ENCODE data around the gene CBL. TPM values are rescaled to one million over a fixed set of nuclear protein-coding genes. Genes with fewer than 3 reads are reported as not detected.
"Not testable (repeated sequence)": the region's sequence is repeated elsewhere in the genome, so short reads cannot be mapped to it uniquely, and the experiment has no call there.

CBL gene
- total RNA-seq, 2 experiments from 2014 or later, result 40.0 to 49.2 TPM

DNA sequence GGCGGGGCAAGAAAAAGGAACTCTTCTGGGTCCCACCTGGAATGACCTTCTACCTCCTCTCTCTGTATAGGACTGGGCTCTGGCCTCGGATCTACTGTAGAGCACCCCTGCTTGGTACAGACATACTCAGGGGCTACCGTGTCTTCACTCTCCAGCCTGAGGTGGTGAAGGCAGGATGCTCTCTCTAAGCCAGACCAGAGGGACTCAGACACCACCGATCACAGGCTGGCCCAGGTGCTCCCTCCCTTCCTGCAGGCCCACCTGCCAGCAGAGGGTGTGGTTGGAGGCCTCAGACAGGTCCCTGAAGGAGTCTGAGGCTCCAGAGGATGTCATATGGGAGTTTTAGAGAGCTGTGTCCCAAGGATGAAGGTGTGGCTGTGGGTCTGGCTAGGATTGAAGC lies 16.7 kb upstream of the CBL start:
- Mint-ChIP-seq H3K27ac (no peak overlapping the region), H3K9me3 (ENCODE audit: low read depth) (no peaks in the 10 kb centered on the region), H3K27me3 (no peaks in the 10 kb centered on the region), H3K4me3 (no peak overlapping the region), H3K36me3 (no peaks in the 10 kb centered on the region), H3K4me1 (no peaks in the 10 kb centered on the region)
- DNase-seq (no peak), ATAC-seq (no peak)
- CTCF ChIA-PET, result interaction anchor here (0.5 to 1.6 kb wide), 4 partner anchors 20 to 149 kb away, joined by 3 to 5 read pairs (median 4); no protein-coding TSS in a partner anchor

DNA sequence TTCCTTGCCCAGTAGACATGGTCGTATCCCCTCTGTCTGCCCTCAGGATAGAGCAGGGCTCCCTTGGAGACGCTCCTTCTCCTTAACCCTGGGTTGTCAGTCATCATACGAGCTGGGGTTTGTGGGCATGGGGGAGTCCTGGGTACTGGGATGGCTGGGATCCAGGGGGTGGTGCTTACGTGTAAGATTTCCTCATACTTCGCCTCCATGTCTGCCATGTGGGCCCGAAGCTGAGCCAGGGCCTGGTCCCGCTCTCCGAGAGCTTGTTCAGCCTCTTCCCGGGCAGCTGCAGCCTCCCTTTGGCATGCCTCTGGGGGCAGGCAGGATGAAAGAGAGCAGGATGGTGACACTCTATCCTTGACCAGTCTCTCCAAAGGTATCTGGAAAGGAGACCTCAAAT lies 15.6 kb upstream of the CBL start:
- Mint-ChIP-seq H3K27ac (no peak overlapping the region), H3K27me3 (no peaks in the 10 kb centered on the region), H3K9me3 (ENCODE audit: low read depth) (no peaks in the 10 kb centered on the region), H3K4me1 (no peaks in the 10 kb centered on the region), H3K4me3 (no peak overlapping the region), H3K36me3 (no peaks in the 10 kb centered on the region)
- ATAC-seq (no peak), DNase-seq (no peak)
- CTCF ChIA-PET, result interaction anchor here (1.0 to 1.3 kb wide), 2 partner anchors 94 to 148 kb away, joined by 3 to 4 read pairs; no protein-coding TSS in a partner anchor

DNA sequence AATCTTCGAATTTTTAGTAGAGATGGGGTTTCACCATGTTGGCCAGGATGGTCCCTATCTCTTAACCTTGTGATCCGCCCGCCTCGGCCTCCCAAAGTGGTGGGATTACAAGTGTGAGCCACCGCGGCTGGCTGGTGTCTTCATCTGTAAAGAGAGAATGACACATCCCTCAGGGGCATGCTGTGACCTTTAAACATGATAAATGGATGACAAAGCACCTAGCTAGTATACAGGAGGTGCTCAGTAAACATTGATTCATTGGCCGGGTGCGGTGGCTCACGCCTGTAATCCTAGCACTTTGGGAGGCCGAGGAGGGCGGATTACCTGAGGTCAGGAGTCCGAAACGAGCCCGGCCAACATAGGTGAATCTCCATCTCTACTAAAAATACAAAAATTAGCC lies 14.9 kb upstream of the CBL start:
- H3K27me3 Mint-ChIP-seq; H3K27ac Mint-ChIP-seq; DNase-seq; H3K9me3 Mint-ChIP-seq (ENCODE audit: low read depth); ATAC-seq; H3K36me3 Mint-ChIP-seq; H3K4me1 Mint-ChIP-seq; H3K4me3 Mint-ChIP-seq: not testable (repeated sequence)
- CTCF ChIA-PET, result interaction anchor here (1.0 to 1.2 kb wide), 2 partner anchors 124 to 147 kb away, joined by 3 read pairs; partner anchors contain the start of gene VPS11

DNA sequence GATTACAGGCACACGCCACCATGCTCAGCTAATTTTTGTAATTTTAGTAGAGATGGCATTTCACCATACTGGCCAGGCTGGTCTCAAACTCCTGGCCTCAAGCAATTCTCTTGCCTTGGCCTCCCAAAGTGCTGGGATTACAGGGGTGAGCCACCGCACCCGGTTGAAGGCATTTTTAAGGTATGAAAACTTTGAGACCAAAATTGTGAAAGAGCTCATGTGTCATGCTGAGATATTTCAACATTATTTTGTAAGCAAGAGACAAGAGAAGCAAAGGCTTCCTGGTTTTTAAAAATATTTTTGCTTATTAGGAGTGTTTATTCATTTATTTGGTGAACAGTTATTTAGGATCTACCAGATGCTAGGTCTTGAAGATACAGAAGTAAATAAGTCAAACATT lies 14.0 kb upstream of the CBL start:
- CTCF ChIA-PET, result interaction anchor here (1.2 to 2.2 kb wide), 2 partner anchors 14 to 125 kb away, joined by 3 to 6 read pairs; partner anchors contain the start of genes CBL and VPS11
- Mint-ChIP-seq H3K36me3 (no peaks in the 10 kb centered on the region), H3K27ac (no peak overlapping the region), H3K9me3 (ENCODE audit: low read depth) (no peaks in the 10 kb centered on the region), H3K4me1 (peaks cover 4% of the 10 kb centered on the region), H3K27me3 (no peaks in the 10 kb centered on the region), H3K4me3 (no peak overlapping the region)
- ATAC-seq (no peak), DNase-seq (no peak)

DNA sequence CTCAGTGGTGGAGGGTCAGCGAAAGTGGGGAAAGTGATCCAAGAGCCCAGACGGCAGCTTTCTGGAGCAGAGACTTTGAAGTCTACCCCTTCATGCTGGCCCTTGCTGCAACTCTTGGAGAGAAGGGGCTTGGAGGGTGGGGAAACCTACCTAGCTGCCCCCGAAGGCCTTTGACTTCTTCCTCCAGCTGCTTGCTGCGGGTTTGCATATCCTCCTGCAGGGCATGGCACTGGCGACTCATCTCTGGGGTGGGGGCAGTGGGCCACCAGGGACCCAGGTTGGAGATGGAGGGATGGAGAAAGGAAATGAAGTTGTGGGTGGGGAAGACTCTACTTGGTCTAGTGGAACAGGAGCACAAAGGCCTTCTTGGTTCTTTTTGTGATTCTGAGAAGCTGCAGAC lies 13.1 kb upstream of the CBL start:
- H3K4me1 Mint-ChIP-seq, result peaks cover 4% of the 10 kb centered on the region
- no peaks in the 10 kb centered on the region for H3K27me3 Mint-ChIP-seq
- no peak overlapping the region for H3K27ac Mint-ChIP-seq
- no peak overlapping the region for H3K4me3 Mint-ChIP-seq
- ATAC-seq, result no peak
- H3K9me3 Mint-ChIP-seq (ENCODE audit: low read depth), result no peaks in the 10 kb centered on the region
- no peak for DNase-seq
- H3K36me3 Mint-ChIP-seq, result no peaks in the 10 kb centered on the region
- CTCF ChIA-PET, result interaction anchor here (2.2 kb wide), 1 partner anchor 13 kb away, joined by 6 read pairs; the partner anchor contains the start of gene CBL

DNA sequence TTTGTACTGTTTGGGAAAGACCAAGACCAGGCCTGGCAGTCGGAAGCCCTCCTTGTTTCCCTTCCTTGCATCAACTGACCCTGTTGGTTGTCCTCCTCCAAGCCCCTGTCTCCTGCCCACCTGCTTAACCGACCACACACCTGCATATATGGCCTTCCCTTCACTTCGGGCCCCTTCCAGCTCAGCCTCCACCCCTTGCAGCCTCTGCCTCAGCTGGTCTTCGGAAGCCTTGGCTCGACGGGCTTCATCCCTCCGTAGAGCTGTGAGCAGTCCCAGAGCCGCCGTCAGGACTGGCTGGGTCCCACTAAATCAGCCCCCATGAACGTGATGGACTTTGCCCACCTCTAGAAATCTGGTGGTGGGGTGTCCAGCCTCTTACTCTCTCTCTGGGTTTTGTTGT lies 12.5 kb upstream of the CBL start:
- Mint-ChIP-seq H3K36me3 (no peaks in the 10 kb centered on the region), H3K4me3 (no peak overlapping the region), H3K4me1 (peaks cover 4% of the 10 kb centered on the region), H3K9me3 (ENCODE audit: low read depth) (no peaks in the 10 kb centered on the region), H3K27me3 (no peaks in the 10 kb centered on the region), H3K27ac (peak overlapping the region; percentile 17)
- DNase-seq (no peak), ATAC-seq (no peak)
- CTCF ChIA-PET, result interaction anchor here (0.7 to 2.2 kb wide), 2 partner anchors 12 kb away, joined by 3 to 6 read pairs; partner anchors contain the start of gene CBL

DNA sequence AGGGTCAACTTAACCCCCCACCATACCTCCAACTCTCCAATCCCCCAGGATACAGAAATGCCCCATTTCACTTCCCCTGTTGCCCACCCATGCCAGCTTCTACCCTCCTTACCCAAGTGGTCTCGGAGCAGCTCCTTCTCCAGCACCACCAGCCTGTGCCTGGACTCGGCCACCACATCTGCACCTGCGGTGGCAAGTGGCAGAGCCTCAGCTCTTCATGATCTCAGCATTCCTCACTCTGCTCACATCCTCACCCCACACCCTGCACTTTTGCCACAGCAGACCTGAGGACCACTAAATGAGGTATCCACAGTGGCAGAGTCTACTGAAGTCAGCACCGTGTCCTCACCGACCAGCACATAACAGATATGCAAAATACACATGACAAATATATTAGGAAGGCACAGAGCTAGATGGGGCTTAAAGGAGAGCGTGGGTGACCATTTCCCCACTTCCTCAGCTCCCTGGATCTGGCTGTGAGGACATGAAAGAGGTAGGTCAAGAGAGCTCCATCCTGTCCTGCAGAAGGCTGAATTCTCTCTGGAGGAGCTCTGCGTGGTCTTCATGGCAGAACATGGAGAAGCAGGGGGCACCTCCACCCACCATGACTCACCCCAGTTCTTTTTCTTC lies 11.2 kb upstream of the CBL start:
- DNase-seq (no peak), ATAC-seq (no peak)
- no peaks in the 10 kb centered on the region for H3K36me3 Mint-ChIP-seq
- H3K9me3 Mint-ChIP-seq (ENCODE audit: low read depth), result no peaks in the 10 kb centered on the region
- CTCF ChIA-PET, result interaction anchor here (0.5 to 4.6 kb wide), 12 partner anchors 11 to 265 kb away, joined by 3 to 40 read pairs (median 3); partner anchors contain the start of genes CBL, HINFP and NLRX1
- H3K4me1 Mint-ChIP-seq, result peaks cover 4% of the 10 kb centered on the region
- H3K27ac Mint-ChIP-seq, result no peak overlapping the region
- H3K4me3 Mint-ChIP-seq, result no peak overlapping the region
- H3K27me3 Mint-ChIP-seq, result no peaks in the 10 kb centered on the region

DNA sequence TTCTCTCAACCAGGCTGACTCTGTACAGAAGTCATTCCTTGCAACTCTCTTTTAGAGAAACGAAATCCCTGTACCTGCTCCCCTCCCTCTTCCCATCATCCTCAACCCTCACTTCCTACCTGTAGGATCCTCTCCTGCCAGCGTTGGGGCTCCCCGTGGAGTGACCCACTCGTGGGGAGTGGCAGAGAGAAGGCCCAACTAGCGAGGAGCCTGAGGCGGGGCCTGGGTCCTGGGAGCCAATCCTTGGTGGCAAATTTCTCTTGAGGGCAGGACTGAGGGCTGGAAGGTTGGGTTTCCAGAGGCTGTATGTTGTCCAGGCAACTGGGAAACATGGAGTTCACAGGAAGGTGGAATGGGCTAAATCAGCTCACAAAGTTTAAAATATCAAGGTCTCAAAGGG lies 10.5 kb upstream of the CBL start:
- H3K4me3 Mint-ChIP-seq, result no peak overlapping the region
- ATAC-seq, result no peak
- peaks cover 4% of the 10 kb centered on the region for H3K4me1 Mint-ChIP-seq
- CTCF ChIA-PET, result interaction anchor here (0.6 to 4.6 kb wide), 26 partner anchors 11 to 266 kb away, joined by 3 to 40 read pairs (median 3); partner anchors contain the start of genes CBL, HINFP, NLRX1 and VPS11
- no peak overlapping the region for H3K27ac Mint-ChIP-seq
- no peaks in the 10 kb centered on the region for H3K9me3 Mint-ChIP-seq (ENCODE audit: low read depth)
- no peaks in the 10 kb centered on the region for H3K27me3 Mint-ChIP-seq
- no peak for DNase-seq
- no peaks in the 10 kb centered on the region for H3K36me3 Mint-ChIP-seq

DNA sequence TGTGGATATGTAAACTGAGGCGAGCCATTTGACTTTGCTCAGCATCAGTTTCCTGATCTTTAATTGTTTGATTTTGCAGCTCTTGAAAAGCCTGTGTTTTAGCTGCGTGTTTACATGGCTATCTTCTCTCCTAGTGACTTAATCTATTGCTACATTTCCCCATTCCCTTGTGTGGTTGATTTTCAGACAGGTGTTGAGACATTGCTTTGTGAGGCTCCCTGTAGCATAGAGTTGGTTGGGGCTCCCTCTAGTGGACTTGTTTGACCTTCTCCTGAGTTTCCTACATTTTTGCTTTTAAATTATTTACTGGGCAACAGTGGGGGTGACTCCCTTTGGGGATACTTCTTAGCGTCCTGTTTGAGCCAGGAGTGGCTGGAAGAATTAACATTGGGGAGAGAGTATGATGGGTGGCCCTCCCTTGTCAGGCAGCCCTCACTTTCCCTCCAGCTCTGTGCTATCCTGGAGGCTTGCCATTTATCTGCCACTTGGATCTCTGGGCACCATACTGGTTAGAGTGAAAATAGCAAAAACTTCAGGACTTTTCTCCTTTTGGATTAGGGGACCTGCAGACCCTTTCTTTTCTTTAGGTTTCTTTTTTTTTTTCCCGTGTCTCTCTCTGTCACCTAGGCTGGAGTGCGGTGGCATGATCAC lies 9.2 kb upstream of the CBL start:
- no peak overlapping the region for H3K4me3 Mint-ChIP-seq
- no peak overlapping the region for H3K27ac Mint-ChIP-seq
- peak; percentile 97 for ATAC-seq
- peaks cover 4% of the 10 kb centered on the region for H3K4me1 Mint-ChIP-seq
- no peaks in the 10 kb centered on the region for H3K9me3 Mint-ChIP-seq (ENCODE audit: low read depth)
- CTCF ChIA-PET, result interaction anchor here (0.8 to 4.6 kb wide), 39 partner anchors 9 to 163 kb away, joined by 3 to 40 read pairs (median 4); partner anchors contain the start of genes ABCG4, C2CD2L, CBL and DPAGT1
- DNase-seq, result peak; percentile 76
- H3K36me3 Mint-ChIP-seq, result no peaks in the 10 kb centered on the region
- no peaks in the 10 kb centered on the region for H3K27me3 Mint-ChIP-seq

DNA sequence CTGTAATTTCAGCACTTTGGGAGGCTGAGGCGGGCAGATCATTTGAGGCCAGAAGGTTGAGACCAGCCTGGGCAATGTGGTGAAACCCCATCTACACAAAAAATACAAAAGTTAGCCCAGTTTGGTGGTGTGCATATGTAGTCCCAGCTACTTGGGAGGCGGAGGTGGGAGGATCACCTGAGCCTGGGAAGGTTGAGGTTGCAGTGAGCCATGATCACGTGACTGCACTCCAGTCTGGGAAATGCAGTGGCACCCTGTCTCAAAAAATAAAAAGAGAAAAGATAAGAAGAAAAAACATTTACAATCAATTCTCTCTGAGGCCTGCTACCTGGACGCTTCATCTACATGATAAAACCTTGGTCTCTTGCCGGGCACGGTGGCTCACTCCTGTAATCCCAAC lies 7.2 kb upstream of the CBL start:
- CTCF ChIA-PET, result interaction anchor here (0.8 to 1.6 kb wide), 3 partner anchors 11 to 125 kb away, joined by 3 to 5 read pairs (median 3); no protein-coding TSS in a partner anchor

DNA sequence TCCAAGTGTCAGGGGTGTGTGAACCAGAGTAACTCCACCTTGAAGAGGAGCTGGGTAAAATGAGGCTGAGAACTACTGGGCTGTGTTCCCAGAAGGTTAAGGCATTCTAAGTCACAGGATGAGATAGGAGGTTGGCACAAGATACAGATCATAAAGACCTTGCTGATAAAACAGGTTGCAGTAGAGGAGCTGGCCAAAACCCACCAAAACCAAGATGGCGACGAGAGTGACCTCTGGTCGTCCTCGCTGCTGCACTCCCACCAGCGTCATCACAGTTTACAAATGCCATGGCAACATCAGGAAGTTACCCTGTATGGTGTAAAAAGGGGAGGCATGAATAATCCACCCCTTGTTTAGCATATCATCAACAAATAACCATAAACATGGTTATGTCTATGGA lies 4.9 kb upstream of the CBL start:
- H3K9me3 Mint-ChIP-seq (ENCODE audit: low read depth); H3K4me3 Mint-ChIP-seq; H3K36me3 Mint-ChIP-seq; H3K27ac Mint-ChIP-seq; DNase-seq; ATAC-seq; H3K27me3 Mint-ChIP-seq: not testable (repeated sequence)
- CTCF ChIA-PET, result interaction anchor here (1.3 to 1.5 kb wide), 3 partner anchors 81 to 138 kb away, joined by 3 to 5 read pairs (median 3); no protein-coding TSS in a partner anchor
- H3K4me1 Mint-ChIP-seq, result peaks cover 15% of the 10 kb centered on the region

More for the DNA sequence above, 7.2 kb upstream of the CBL start:
- no peaks in the 10 kb centered on the region for H3K36me3 Mint-ChIP-seq
- no peak overlapping the region for H3K4me3 Mint-ChIP-seq
- no peak overlapping the region for H3K27ac Mint-ChIP-seq
- ATAC-seq (no peak), DNase-seq (no peak)
- H3K27me3 Mint-ChIP-seq, result no peaks in the 10 kb centered on the region
- H3K9me3 Mint-ChIP-seq (ENCODE audit: low read depth), result no peaks in the 10 kb centered on the region
- H3K4me1 Mint-ChIP-seq, result peaks cover 5% of the 10 kb centered on the region

DNA sequence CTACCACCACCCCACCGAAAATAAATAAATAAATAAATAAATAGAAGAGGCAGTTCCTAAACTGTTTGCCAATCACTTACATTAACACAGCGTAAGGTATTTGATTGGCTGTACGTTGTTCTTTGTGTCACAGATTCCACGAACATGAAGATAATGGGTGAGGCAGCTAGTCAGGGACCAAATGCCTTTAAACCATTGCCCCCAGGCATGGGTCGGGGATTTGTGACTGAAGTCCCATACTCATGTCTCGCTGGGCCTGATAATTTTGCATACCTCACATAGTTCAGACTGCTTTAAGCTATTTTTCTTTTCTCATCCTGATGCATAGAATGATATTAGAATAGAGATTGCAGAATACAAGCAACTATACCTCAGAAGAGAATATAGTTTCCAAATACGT lies 3.6 kb upstream of the CBL start:
- Mint-ChIP-seq H3K4me1 (peaks cover 17% of the 10 kb centered on the region), H3K9me3 (ENCODE audit: low read depth) (no peaks in the 10 kb centered on the region), H3K4me3 (no peak overlapping the region), H3K36me3 (peaks cover 3% of the 10 kb centered on the region), H3K27me3 (no peaks in the 10 kb centered on the region), H3K27ac (no peak overlapping the region)
- DNase-seq (no peak), ATAC-seq (no peak)
- CTCF ChIA-PET, result interaction anchor here (0.8 to 5.6 kb wide), 6 partner anchors 24 to 273 kb away, joined by 3 to 85 read pairs (median 3); partner anchors contain the start of gene NLRX1

DNA sequence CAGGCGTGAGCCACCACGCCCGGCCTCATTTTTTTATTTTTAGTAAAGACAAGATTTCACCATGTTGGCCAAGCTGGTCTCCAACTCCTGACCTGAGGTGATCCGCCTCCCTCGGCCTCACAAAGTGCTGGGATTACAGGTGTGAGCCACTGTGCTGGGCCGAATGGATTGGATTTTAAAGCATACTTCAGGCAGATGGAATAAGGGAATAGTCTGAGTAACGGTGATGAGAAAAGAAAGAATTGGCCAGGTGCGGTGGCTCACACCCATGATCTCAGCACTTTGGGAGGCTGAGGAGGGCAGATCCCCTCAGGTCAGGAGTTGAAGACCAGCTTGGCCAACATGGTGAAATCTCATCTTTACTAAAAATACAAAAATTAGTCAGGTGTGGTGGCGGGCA lies 2.1 kb upstream of the CBL start:
- no peak for DNase-seq
- no peaks in the 10 kb centered on the region for H3K9me3 Mint-ChIP-seq (ENCODE audit: low read depth)
- CTCF ChIA-PET, result interaction anchor here (1.0 to 5.6 kb wide), 9 partner anchors 17 to 147 kb away, joined by 3 to 85 read pairs (median 12); partner anchors contain the start of genes HYOU1 and NLRX1
- H3K4me1 Mint-ChIP-seq, result peaks cover 24% of the 10 kb centered on the region
- peaks cover 3% of the 10 kb centered on the region for H3K36me3 Mint-ChIP-seq
- no peaks in the 10 kb centered on the region for H3K27me3 Mint-ChIP-seq
- H3K4me3 Mint-ChIP-seq, result no peak overlapping the region
- no peak overlapping the region for H3K27ac Mint-ChIP-seq
- no peak for ATAC-seq

Measured in activated CD8-positive, alpha-beta memory T cell treated with anti-CD3 and anti-CD28 coated beads, Interleukin-2, amount 10 ng/mL, durations not matched to agents 7 days and 5 days (primary cell).